ENCODE measurements around the gene TNFRSF18.

- TF ChIP-seq EZH2 (IDR thresholded peaks at IDR 0.05; ENCODE audit: low read depth) (no peak), CTCF (conservative IDR thresholded peaks at IDR 0.05) (no peak)
These were observed 25.2 kb upstream of the TNFRSF18 start, which contains the start of gene SDF4 for GRCh38 chr1:1231400-1232207.

All from PC-9 (cell line).